SK-N-SH (cell line): Measurements from ENCODE around the gene ACAP2.

Experiments used
- CTCF ChIP-seq: fragments of 200-600 bp; sonication (generic); IDR thresholded peaks from 2 replicates; pipeline ENCODE4 v1.6.1; 2017; ENCODE audit warnings: antibody characterized with exemption, mild to moderate bottlenecking, moderate library complexity
- GABPA ChIP-seq: IDR thresholded peaks from 2 replicates; pipeline ENCODE4 v1.4.0; 2012; ENCODE audit warnings: low read depth, mild to moderate bottlenecking
- RAD21 ChIP-seq: IDR thresholded peaks from 2 replicates; pipeline ENCODE4 v1.6.1; 2012; ENCODE audit warnings: mild to moderate bottlenecking, low read length
- REST ChIP-seq: IDR thresholded peaks from 2 replicates; pipeline ENCODE4 v1.6.1; 2012; ENCODE audit warnings: mild to moderate bottlenecking, low read depth, low read length, moderate library complexity

GRCh38 chr3:195405651-195406050 lies 37.2 kb downstream of the ACAP2 start:
- TF ChIP-seq CTCF (no peak), RAD21 (no peak), GABPA (no peak), REST (no peak)
